ENCODE measurements around the gene RPS6KL1.

DNA sequence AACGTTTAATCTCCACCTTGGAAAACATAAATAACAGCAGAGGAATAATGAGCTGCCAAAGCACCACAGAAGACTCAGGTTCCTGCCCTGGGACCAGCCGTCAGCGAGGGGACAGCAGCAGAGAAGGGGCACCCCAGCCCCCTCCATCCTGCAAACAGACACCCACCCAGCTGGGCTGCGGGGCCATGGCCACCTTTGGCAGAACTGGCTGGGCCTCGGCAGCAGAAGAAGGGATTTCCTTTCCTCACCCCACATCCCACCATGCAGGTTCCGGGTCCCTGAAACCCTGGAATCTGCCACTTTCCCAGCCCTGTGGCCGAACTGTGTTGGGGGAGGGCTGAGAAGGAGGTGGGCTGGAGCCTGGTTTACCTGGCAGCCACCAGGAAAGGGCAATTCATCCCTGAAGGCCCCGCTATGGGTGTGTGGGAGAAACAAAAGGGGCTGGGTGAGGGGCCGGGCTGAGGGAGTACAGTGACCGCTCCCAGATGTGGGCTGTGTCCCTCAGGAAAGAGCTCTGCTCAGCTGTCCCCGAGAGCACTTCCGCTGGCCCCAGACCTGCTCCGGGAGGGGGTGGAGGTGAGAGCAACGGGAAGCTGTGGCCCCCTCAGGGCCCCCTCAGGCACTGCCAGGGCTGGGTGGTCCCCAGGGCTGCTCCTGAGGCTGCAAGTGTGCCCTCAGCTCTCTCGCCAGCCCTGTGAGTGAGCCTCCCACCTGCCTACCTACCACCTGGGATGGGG is 28.6 kb upstream of the RPS6KL1 start:
- TF ChIP-seq NFIC (IDR thresholded peaks at IDR 0.05) = no peak
- no peak for TF ChIP-seq EP300 (IDR thresholded peaks at IDR 0.05; ENCODE audit: borderline replicate concordance)
- TF ChIP-seq, protein P1, sequence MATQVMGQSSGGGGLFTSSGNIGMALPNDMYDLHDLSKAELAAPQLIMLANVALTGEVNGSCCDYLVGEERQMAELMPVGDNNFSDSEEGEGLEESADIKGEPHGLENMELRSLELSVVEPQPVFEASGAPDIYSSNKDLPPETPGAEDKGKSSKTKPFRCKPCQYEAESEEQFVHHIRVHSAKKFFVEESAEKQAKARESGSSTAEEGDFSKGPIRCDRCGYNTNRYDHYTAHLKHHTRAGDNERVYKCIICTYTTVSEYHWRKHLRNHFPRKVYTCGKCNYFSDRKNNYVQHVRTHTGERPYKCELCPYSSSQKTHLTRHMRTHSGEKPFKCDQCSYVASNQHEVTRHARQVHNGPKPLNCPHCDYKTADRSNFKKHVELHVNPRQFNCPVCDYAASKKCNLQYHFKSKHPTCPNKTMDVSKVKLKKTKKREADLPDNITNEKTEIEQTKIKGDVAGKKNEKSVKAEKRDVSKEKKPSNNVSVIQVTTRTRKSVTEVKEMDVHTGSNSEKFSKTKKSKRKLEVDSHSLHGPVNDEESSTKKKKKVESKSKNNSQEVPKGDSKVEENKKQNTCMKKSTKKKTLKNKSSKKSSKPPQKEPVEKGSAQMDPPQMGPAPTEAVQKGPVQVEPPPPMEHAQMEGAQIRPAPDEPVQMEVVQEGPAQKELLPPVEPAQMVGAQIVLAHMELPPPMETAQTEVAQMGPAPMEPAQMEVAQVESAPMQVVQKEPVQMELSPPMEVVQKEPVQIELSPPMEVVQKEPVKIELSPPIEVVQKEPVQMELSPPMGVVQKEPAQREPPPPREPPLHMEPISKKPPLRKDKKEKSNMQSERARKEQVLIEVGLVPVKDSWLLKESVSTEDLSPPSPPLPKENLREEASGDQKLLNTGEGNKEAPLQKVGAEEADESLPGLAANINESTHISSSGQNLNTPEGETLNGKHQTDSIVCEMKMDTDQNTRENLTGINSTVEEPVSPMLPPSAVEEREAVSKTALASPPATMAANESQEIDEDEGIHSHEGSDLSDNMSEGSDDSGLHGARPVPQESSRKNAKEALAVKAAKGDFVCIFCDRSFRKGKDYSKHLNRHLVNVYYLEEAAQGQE (IDR thresholded peaks at IDR 0.05; ENCODE audit: low read depth) = no peak
- TF ChIP-seq YY1 (IDR thresholded peaks at IDR 0.05; ENCODE audit: low read depth) = no peak
- TF ChIP-seq, protein P2, sequence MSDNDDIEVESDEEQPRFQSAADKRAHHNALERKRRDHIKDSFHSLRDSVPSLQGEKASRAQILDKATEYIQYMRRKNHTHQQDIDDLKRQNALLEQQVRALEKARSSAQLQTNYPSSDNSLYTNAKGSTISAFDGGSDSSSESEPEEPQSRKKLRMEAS (IDR thresholded peaks at IDR 0.05) = no peak
- no peak for TF ChIP-seq TAF1 (IDR thresholded peaks at IDR 0.05; ENCODE audit: low read depth)
- TF ChIP-seq RAD21 (IDR thresholded peaks at IDR 0.05; ENCODE audit: low read depth) = no peak
- TF ChIP-seq CEBPB (IDR thresholded peaks at IDR 0.05) = no peak
- no peak for TF ChIP-seq EGR1 (IDR thresholded peaks at IDR 0.05)
- TF ChIP-seq, protein P3, sequence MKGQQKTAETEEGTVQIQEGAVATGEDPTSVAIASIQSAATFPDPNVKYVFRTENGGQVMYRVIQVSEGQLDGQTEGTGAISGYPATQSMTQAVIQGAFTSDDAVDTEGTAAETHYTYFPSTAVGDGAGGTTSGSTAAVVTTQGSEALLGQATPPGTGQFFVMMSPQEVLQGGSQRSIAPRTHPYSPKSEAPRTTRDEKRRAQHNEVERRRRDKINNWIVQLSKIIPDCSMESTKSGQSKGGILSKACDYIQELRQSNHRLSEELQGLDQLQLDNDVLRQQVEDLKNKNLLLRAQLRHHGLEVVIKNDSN (IDR thresholded peaks at IDR 0.05) = no peak
- no peak for TF ChIP-seq TEAD4 (IDR thresholded peaks at IDR 0.05)
- TF ChIP-seq TCF12 (IDR thresholded peaks at IDR 0.05; ENCODE audit: low read depth) = no peak
- no peak for TF ChIP-seq FOXM1 (IDR thresholded peaks at IDR 0.05; ENCODE audit: borderline replicate concordance, low read depth)
- TF ChIP-seq CREB1 (IDR thresholded peaks at IDR 0.05; ENCODE audit: low read depth) = no peak

Data from Ishikawa (cell line).